ENCODE results near the gene WDR45.

The WDR45 gene

DNA sequence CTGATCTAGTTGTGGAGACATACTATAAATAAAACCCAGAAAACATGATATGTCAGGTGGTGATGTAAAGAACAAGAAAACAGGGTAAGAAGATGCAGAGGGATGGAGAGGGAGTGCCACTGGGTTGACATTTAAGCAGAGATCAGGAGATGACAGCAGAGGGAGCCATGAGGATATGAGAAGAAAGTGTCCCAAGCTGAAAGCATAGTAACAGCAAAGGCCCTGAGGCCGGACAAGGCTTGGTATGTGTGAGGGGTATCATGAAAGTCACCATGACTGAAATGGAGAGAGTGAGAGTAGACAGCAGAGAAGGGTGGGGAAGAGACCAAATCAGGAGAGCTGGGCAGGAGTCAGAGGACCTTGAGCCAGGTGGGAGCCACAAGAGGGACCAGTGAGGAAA is 40.4 kb upstream of the WDR45 start:
- no peak for ATAC-seq
- TF ChIP-seq SNAI2 (CRISPR knock-in tag; IDR thresholded peaks at IDR 0.05) = no peak
- TF ChIP-seq ZNF70 (CRISPR knock-in tag; IDR thresholded peaks at IDR 0.05) = no peak
- no peak for TF ChIP-seq ARNTL (CRISPR knock-in tag; IDR thresholded peaks at IDR 0.05; ENCODE audit: borderline replicate concordance, low read depth)
- no peak for TF ChIP-seq GLIS3 (CRISPR knock-in tag; IDR thresholded peaks at IDR 0.05)
- TF ChIP-seq ESRRG (CRISPR knock-in tag; IDR thresholded peaks at IDR 0.05) = no peak
- no peak for TF ChIP-seq ZNF8 (CRISPR knock-in tag; IDR thresholded peaks at IDR 0.05)
- no peak for TF ChIP-seq ISL1 (CRISPR knock-in tag; IDR thresholded peaks at IDR 0.05)
- no peak for TF ChIP-seq ZNF565 (CRISPR knock-in tag; conservative IDR thresholded peaks at IDR 0.05; ENCODE audit: low read depth)
- TF ChIP-seq, protein P1, sequence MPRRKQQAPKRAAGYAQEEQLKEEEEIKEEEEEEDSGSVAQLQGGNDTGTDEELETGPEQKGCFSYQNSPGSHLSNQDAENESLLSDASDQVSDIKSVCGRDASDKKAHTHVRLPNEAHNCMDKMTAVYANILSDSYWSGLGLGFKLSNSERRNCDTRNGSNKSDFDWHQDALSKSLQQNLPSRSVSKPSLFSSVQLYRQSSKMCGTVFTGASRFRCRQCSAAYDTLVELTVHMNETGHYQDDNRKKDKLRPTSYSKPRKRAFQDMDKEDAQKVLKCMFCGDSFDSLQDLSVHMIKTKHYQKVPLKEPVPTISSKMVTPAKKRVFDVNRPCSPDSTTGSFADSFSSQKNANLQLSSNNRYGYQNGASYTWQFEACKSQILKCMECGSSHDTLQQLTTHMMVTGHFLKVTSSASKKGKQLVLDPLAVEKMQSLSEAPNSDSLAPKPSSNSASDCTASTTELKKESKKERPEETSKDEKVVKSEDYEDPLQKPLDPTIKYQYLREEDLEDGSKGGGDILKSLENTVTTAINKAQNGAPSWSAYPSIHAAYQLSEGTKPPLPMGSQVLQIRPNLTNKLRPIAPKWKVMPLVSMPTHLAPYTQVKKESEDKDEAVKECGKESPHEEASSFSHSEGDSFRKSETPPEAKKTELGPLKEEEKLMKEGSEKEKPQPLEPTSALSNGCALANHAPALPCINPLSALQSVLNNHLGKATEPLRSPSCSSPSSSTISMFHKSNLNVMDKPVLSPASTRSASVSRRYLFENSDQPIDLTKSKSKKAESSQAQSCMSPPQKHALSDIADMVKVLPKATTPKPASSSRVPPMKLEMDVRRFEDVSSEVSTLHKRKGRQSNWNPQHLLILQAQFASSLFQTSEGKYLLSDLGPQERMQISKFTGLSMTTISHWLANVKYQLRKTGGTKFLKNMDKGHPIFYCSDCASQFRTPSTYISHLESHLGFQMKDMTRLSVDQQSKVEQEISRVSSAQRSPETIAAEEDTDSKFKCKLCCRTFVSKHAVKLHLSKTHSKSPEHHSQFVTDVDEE (CRISPR knock-in tag; IDR thresholded peaks at IDR 0.05) = no peak
- TF ChIP-seq, protein P2, sequence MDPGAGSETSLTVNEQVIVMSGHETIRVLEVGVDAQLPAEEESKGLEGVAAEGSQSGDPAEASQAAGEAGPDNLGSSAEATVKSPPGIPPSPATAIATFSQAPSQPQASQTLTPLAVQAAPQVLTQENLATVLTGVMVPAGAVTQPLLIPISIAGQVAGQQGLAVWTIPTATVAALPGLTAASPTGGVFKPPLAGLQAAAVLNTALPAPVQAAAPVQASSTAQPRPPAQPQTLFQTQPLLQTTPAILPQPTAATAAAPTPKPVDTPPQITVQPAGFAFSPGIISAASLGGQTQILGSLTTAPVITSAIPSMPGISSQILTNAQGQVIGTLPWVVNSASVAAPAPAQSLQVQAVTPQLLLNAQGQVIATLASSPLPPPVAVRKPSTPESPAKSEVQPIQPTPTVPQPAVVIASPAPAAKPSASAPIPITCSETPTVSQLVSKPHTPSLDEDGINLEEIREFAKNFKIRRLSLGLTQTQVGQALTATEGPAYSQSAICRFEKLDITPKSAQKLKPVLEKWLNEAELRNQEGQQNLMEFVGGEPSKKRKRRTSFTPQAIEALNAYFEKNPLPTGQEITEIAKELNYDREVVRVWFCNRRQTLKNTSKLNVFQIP (CRISPR knock-in tag; IDR thresholded peaks at IDR 0.05; ENCODE audit: borderline replicate concordance, low read depth) = no peak
- no peak for TF ChIP-seq CSDC2 (CRISPR knock-in tag; IDR thresholded peaks at IDR 0.05)

DNA sequence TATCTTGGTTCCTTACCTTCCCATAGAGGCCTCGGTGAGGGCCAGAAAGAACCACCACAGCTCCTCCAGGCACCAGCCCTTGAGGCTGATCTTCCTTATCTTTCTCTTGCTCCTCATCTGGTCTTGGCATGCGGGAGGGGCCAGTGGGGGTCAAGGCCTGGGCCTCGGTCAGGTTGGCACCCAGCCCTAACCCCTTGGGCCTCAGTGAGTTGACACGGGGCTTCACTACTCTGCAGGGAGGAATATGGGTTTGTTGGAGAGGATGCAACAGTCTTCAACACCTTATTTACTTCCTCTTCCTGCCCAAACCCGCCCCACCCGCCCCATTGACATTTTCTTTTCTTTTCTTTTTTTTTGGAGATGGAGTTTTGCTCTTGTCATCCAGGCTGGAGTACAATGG is 37.9 kb upstream of the WDR45 start:
- no peak for TF ChIP-seq ZFP3 (CRISPR knock-in tag; IDR thresholded peaks at IDR 0.05)
- ATAC-seq = no peak

DNA sequence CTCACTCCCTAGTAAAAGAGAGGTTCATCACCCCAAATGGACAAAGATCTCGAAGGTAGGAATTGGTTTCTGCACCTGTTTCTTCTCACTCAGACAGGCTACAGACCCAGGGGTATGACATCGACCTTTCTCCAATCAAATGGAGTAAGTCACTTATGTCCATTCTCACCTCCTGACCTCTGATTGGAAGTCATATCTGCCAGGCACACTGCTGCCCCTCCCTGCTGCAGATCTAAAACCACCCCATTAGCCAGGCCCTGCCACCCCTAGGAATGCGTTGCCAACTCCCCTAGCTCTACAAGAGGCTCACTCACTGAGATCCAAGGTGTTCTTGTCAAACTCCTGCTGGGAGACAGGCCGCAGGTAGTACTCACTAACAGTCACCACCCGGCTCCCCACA is 37.0 kb upstream of the WDR45 start:
- TF ChIP-seq PPARA (CRISPR knock-in tag; IDR thresholded peaks at IDR 0.05; ENCODE audit: borderline replicate concordance) (no peak), ZC3H10 (CRISPR knock-in tag; IDR thresholded peaks at IDR 0.05) (no peak), TOX (CRISPR knock-in tag; IDR thresholded peaks at IDR 0.05; ENCODE audit: borderline replicate concordance) (no peak), ESRRG (CRISPR knock-in tag; IDR thresholded peaks at IDR 0.05) (no peak), SNAI2 (CRISPR knock-in tag; IDR thresholded peaks at IDR 0.05) (no peak), GLIS3 (CRISPR knock-in tag; IDR thresholded peaks at IDR 0.05) (no peak), ZFP3 (CRISPR knock-in tag; IDR thresholded peaks at IDR 0.05) (no peak), ZNF70 (CRISPR knock-in tag; IDR thresholded peaks at IDR 0.05) (no peak), OSR1 (CRISPR knock-in tag; IDR thresholded peaks at IDR 0.05) (no peak), CSDC2 (CRISPR knock-in tag; IDR thresholded peaks at IDR 0.05) (no peak), RARB (CRISPR knock-in tag; IDR thresholded peaks at IDR 0.05) (no peak), ZFP30 (CRISPR knock-in tag; IDR thresholded peaks at IDR 0.05) (no peak), ZNF8 (CRISPR knock-in tag; IDR thresholded peaks at IDR 0.05) (no peak), BACH2 (CRISPR knock-in tag; IDR thresholded peaks at IDR 0.05; ENCODE audit: borderline replicate concordance) (no peak), ISL1 (CRISPR knock-in tag; IDR thresholded peaks at IDR 0.05) (no peak), TCF4 (CRISPR knock-in tag; IDR thresholded peaks at IDR 0.05; ENCODE audit: borderline replicate concordance) (no peak)
- TF ChIP-seq, protein P1 (CRISPR knock-in tag; IDR thresholded peaks at IDR 0.05) = no peak
- TF ChIP-seq, protein P3, sequence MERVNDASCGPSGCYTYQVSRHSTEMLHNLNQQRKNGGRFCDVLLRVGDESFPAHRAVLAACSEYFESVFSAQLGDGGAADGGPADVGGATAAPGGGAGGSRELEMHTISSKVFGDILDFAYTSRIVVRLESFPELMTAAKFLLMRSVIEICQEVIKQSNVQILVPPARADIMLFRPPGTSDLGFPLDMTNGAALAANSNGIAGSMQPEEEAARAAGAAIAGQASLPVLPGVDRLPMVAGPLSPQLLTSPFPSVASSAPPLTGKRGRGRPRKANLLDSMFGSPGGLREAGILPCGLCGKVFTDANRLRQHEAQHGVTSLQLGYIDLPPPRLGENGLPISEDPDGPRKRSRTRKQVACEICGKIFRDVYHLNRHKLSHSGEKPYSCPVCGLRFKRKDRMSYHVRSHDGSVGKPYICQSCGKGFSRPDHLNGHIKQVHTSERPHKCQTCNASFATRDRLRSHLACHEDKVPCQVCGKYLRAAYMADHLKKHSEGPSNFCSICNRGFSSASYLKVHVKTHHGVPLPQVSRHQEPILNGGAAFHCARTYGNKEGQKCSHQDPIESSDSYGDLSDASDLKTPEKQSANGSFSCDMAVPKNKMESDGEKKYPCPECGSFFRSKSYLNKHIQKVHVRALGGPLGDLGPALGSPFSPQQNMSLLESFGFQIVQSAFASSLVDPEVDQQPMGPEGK (CRISPR knock-in tag; IDR thresholded peaks at IDR 0.05; ENCODE audit: borderline replicate concordance) = no peak
- TF ChIP-seq, protein P4, sequence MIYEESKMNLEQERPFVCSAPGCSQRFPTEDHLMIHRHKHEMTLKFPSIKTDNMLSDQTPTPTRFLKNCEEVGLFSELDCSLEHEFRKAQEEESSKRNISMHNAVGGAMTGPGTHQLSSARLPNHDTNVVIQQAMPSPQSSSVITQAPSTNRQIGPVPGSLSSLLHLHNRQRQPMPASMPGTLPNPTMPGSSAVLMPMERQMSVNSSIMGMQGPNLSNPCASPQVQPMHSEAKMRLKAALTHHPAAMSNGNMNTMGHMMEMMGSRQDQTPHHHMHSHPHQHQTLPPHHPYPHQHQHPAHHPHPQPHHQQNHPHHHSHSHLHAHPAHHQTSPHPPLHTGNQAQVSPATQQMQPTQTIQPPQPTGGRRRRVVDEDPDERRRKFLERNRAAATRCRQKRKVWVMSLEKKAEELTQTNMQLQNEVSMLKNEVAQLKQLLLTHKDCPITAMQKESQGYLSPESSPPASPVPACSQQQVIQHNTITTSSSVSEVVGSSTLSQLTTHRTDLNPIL (CRISPR knock-in tag; IDR thresholded peaks at IDR 0.05; ENCODE audit: low read depth) = no peak
- TF ChIP-seq, protein P2 (CRISPR knock-in tag; IDR thresholded peaks at IDR 0.05; ENCODE audit: borderline replicate concordance, low read depth) = no peak
- ATAC-seq = no peak

Data from SK-N-SH treated with all-trans-retinoic acid at 6 μM for 48 hours (cell line).